Glutamatergic neuron (in vitro differentiated cells): ENCODE measurements around the gene MRPS23. TPM values are rescaled to one million over a fixed set of nuclear protein-coding genes. Genes with fewer than 3 reads are reported as not detected.
A peak's percentile ranks its signal among the peaks of the same experiment; 100 is the strongest.
"Not testable (repeated sequence)": the region's sequence is repeated elsewhere in the genome, so short reads cannot be mapped to it uniquely, and the experiment has no call there.

Experiments
- DNase-seq: peaks from one replicate; pipeline ENCODE4 v3.0.0; 2022
- H3K27ac Mint-ChIP-seq: one replicate; pipeline ENCODE4 v1.8.0; 2020; ENCODE audit warnings: mild to moderate bottlenecking, mixed read lengths, inconsistent platforms; ENCODE audit not compliant: unreplicated experiment
- H3K27me3 Mint-ChIP-seq: one replicate; pipeline ENCODE4 v1.8.0; 2020; ENCODE audit warnings: mild to moderate bottlenecking, moderate library complexity, mixed read lengths, inconsistent platforms; ENCODE audit not compliant: unreplicated experiment
- H3K36me3 Mint-ChIP-seq: one replicate; pipeline ENCODE4 v1.8.0; 2020; ENCODE audit warnings: mild to moderate bottlenecking, mixed read lengths, inconsistent platforms; ENCODE audit not compliant: unreplicated experiment
- H3K4me1 Mint-ChIP-seq: one replicate; pipeline ENCODE4 v1.8.0; 2020; ENCODE audit warnings: mild to moderate bottlenecking, low read depth, mixed read lengths, inconsistent platforms; ENCODE audit not compliant: unreplicated experiment
- H3K4me3 Mint-ChIP-seq: one replicate; pipeline ENCODE4 v1.8.0; 2020; ENCODE audit warnings: mild to moderate bottlenecking, mixed read lengths, inconsistent platforms; ENCODE audit not compliant: unreplicated experiment
- H3K9me3 Mint-ChIP-seq: one replicate; pipeline ENCODE4 v1.8.0; 2020; ENCODE audit warnings: mild to moderate bottlenecking, moderate library complexity, mixed read lengths, inconsistent platforms; ENCODE audit not compliant: unreplicated experiment
- total RNA-seq: library from RNA; stranded (reverse); fragmentation: NEBNext Ultra II Directional; extraction: Animal tissue kit (Norgen Biotek cat#: 25700); gene quantifications from one replicate; pipeline ENCODE4 v1.2.1, GENCODE V29; 2021; ENCODE audit not compliant: unreplicated experiment
- TF ChIP-seq, protein P1 (sequence below): fragments of 200-600 bp; sonication (generic); IDR thresholded peaks from one replicate; pipeline ENCODE4 v1.5.0; 2021; ENCODE audit not compliant: partially characterized antibody, unreplicated experiment

MRPS23 gene
- total RNA-seq, 1 donor from 2014 or later: 50.0 TPM

DNA sequence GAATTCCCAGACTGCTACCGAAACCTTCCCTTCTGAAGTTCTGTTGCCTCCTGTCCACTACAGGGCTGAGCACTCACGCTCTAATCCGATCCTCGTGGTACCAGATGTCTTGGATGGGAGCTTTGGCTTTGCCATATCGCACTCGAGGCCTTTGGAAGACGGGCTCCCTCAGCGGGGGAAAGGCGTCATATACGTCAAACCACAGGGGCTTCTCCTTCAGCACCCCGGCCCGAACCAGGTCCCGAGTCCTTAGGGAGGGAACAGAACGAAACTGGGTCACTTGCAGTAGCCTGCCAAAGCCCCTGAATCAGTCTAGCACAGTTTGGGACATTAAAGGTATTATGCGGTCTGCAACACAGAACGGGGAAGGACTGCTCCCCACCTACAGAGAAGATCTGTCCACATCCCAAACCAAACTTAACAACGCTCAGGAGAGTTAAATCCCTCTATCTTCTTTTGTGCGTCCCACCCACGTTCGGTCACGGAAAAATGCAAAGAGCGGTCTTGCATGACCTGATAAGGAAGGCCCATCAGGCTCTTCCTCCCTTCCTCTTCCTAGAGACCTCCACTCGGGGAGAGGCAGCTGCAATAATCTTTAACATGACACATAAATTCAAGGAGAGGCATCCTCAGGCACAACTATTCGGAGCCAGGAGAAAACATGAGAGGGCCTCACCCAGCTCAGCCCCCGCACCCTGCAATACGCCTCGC is 526 bp downstream of the MRPS23 start:
- no peak for DNase-seq
- peaks cover 13% of the 10 kb centered on the region for H3K4me1 Mint-ChIP-seq
- TF ChIP-seq, protein P1, sequence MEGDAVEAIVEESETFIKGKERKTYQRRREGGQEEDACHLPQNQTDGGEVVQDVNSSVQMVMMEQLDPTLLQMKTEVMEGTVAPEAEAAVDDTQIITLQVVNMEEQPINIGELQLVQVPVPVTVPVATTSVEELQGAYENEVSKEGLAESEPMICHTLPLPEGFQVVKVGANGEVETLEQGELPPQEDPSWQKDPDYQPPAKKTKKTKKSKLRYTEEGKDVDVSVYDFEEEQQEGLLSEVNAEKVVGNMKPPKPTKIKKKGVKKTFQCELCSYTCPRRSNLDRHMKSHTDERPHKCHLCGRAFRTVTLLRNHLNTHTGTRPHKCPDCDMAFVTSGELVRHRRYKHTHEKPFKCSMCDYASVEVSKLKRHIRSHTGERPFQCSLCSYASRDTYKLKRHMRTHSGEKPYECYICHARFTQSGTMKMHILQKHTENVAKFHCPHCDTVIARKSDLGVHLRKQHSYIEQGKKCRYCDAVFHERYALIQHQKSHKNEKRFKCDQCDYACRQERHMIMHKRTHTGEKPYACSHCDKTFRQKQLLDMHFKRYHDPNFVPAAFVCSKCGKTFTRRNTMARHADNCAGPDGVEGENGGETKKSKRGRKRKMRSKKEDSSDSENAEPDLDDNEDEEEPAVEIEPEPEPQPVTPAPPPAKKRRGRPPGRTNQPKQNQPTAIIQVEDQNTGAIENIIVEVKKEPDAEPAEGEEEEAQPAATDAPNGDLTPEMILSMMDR: no peak
- H3K27ac Mint-ChIP-seq: peak overlapping the region; percentile 99
- no peaks in the 10 kb centered on the region for H3K36me3 Mint-ChIP-seq
- peak overlapping the region; percentile 99 for H3K4me3 Mint-ChIP-seq
- peaks cover 3% of the 10 kb centered on the region for H3K27me3 Mint-ChIP-seq
- H3K9me3 Mint-ChIP-seq: peaks cover 3% of the 10 kb centered on the region

DNA sequence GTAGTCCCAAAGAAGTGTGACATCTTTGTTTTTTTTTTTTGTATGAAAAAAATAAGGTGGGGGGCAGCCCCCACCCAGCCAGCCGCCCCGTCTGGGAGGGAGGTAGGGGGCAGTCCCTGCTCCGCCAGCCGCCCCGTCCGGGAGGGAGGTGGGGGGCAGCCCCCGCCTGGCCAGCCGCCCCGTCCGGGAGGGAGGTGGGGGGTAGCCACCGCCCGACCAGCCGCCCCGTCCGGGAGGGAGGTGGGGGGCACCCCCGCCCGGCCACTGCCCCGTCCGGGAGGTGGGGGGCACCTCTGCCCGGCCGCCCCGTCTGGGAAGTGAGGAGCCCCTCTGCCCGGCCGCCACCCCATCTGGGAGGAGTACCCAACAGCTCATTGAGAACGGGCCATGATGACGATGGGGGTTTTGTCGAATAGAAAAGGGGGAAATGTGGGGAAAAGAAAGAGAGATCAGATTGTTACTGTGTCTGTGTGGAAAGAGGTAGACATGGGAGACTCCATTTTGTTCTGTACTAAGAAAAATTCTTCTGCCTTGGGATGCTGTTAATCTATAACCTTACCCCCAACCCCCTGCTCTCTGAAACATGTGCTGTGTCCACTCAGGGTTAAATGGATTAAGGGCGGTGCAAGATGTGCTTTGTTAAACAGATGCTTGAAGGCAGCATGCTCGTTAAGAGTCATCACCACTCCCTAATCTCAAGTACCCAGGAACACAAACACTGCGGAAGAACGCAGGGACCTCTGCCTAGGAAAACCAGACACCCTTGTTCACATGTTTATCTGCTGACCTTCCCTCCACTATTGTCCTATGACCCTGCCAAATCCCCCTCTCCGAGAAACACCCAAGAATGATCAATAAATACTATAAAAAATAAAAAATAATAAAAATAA is 3.5 kb downstream of the MRPS23 start:
- peak overlapping the region; percentile 77 for H3K27ac Mint-ChIP-seq

DNA sequence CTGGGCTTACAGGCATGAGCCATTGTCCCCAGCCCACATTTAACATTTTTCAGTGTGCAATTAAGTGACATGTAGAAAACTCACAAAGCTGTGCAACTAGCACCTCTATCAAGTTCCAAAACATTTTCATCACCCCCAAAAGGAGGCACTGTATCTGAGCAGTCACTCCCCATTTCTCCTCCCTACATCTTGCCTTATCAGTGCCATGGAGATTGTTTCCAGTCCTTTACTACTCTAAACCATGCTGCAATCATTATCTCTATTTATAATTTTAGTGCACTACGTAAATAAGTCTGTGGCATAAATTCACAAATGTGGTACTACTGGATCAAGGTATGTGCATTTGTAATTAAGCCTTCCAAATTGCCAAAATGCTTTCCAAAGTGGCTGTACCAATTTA is 7.6 kb downstream of the MRPS23 start:
- H3K27me3 Mint-ChIP-seq: no peaks in the 10 kb centered on the region
- H3K9me3 Mint-ChIP-seq: no peaks in the 10 kb centered on the region
- no peak for DNase-seq
- no peak overlapping the region for H3K4me3 Mint-ChIP-seq
- H3K36me3 Mint-ChIP-seq: no peaks in the 10 kb centered on the region
- H3K27ac Mint-ChIP-seq: no peak overlapping the region
- H3K4me1 Mint-ChIP-seq: peaks cover 2% of the 10 kb centered on the region
- TF ChIP-seq, protein P1: no peak

More for the DNA sequence above, 3.5 kb downstream of the MRPS23 start:
- not testable (repeated sequence) for H3K4me1 Mint-ChIP-seq, H3K27me3 Mint-ChIP-seq, H3K36me3 Mint-ChIP-seq, H3K4me3 Mint-ChIP-seq, H3K9me3 Mint-ChIP-seq, DNase-seq

DNA sequence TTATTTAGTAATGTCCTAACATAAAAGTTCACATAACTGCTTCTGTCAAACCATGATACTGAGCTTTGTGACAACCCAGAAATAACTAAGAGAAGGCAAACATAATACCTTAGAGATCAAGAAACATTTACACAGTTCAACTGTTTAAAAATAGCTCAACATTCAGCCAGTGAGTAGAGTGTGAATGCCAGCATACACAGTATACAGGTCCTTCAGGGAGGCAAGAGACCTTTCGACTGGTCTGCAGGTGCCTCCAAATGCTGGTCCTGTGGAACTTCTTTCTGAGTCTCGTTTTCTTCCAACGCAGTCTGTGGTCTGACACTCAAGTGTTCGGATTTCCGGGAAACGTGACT is 10.3 kb downstream of the MRPS23 start:
- H3K27ac Mint-ChIP-seq: no peak overlapping the region
- no peaks in the 10 kb centered on the region for H3K9me3 Mint-ChIP-seq
- no peaks in the 10 kb centered on the region for H3K27me3 Mint-ChIP-seq
- no peak for DNase-seq
- H3K4me1 Mint-ChIP-seq: no peaks in the 10 kb centered on the region
- H3K4me3 Mint-ChIP-seq: no peak overlapping the region
- no peaks in the 10 kb centered on the region for H3K36me3 Mint-ChIP-seq
- TF ChIP-seq, protein P1: no peak

DNA sequence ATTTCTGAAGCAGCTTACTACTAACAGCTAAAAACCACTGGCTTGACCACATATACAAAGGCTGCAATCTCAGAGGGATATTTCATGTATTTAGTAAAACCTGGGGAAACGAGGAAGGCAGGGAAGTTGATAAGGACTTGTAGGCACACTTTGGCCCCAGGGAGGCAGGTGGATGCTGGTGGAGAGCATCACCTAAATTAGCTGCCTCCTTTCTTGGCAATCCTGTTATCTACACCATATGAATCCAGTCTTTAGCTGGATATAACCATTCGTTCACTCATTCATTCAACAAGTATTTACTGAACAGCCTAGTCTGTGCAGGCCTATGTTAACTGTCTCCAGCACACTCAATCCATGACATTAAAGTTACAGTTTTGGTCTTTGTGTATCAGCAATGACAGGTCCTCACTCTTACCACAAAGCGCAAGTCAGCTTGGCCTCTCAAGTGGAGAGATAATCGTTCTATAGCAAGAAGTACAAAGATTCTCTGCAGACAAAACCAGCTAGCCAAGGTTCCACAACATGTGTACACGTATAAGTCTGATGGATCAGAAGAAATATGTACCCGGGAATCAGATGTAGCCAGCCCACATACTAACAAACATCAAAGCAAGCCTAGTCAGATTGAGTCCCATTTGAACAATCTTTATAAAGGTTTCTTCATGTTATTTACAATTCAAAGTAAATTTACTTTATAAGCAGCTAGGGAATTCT is 10.8 kb downstream of the MRPS23 start:
- Mint-ChIP-seq H3K27ac (no peak overlapping the region), H3K36me3 (no peaks in the 10 kb centered on the region), H3K27me3 (no peaks in the 10 kb centered on the region), H3K4me3 (no peak overlapping the region), H3K9me3 (no peaks in the 10 kb centered on the region), H3K4me1 (no peaks in the 10 kb centered on the region)
- DNase-seq: no peak
- TF ChIP-seq, protein P1: no peak
